Right lobe of liver (tissue), 6 donors: ENCODE results near the gene ABCG5. TPM values are rescaled to one million over a fixed set of nuclear protein-coding genes. Genes with fewer than 3 reads are reported as not detected.
A peak's percentile ranks its signal among the peaks of the same experiment; 100 is the strongest.

Experiments used
- ATAC-seq, 4 donors: fragments of 200-7000 bp; cut with Tn5 transposase; one replicate each; pipeline ENCODE4 v1.9.1; 2020; ENCODE audit warnings: mild to moderate bottlenecking in 4 of 4, moderate library complexity in 4 of 4
- DNase-seq, 3 donors: peaks; one replicate each; pipeline ENCODE4 v3.0.0-alpha.2; 2020
- H3K27ac ChIP-seq, 3 donors: fragments of 200-600 bp; one replicate each; pipeline ENCODE4 v1.8.0; 2022
- H3K27me3 ChIP-seq, 2 donors: fragments of 200-600 bp; one replicate each; pipeline ENCODE4 v1.8.0; 2022
- H3K36me3 ChIP-seq, 4 donors: fragments of 200-600 bp; sonication (generic) in 1 of 4; one replicate each; pipeline versions ENCODE4 v1.5.1 to v1.8.0; 2017 to 2022; ENCODE audit warnings: control low read depth in 1 of 4
- H3K4me1 ChIP-seq, 4 donors: fragments of 200-600 bp; sonication (generic) in 1 of 4; one replicate each; pipeline versions ENCODE4 v1.5.1 to v1.8.0; 2017 to 2022; ENCODE audit warnings: control low read depth in 1 of 4
- H3K4me3 ChIP-seq, 3 donors: fragments of 200-600 bp; one replicate each; pipeline ENCODE4 v1.8.0; 2022
- H3K9me3 ChIP-seq, 4 donors: fragments of 200-600 bp; sonication (generic) in 1 of 4; one replicate each; pipeline versions ENCODE4 v1.5.1 to v1.8.0; 2017 to 2022; ENCODE audit warnings: control low read depth in 1 of 4
- POLR2A ChIP-seq: fragments of 450-650 bp; IDR thresholded peaks from one replicate; pipeline ENCODE4 v1.6.1; 2017; ENCODE audit warnings: antibody characterized with exemption, mild to moderate bottlenecking
- WGBS: methylation state at CpG from one replicate; pipeline ENCODE4 v1.1.6; 2018; ENCODE audit warnings: low coverage, low lambda C conversion rate; ENCODE audit not compliant: insufficient coverage; ENCODE audit errors: missing lambda C conversion rate; 5-methylcytosine and 5-hydroxymethylcytosine counted together
- intact Hi-C, 2 donors: fragments of 100-400 bp; cut with DNase I; formaldehyde crosslinking; loops; one replicate each; pipeline versions ENCODE4 v1.11.2 to v1.14.1; 2022
- total RNA-seq, 6 experiments: library from RNA; depleted of rRNA in 2 of 6; stranded (reverse); fragments of >200 nt in 2 of 6; fragmentation: NEBNext Ultra II Directional in 3 of 6; extraction: Animal tissue kit (Norgen Biotek cat#: 25700) in 3 of 6; gene quantifications; one replicate each; pipeline versions ENCODE4 v1.1.0 to v1.2.4, GENCODE V29; 2016 to 2023
- TF ChIP-seq, protein P1 (sequence below), 4 donors: fragments of 200-600 bp in 3 of 4; fragments of 450-650 bp in 1 of 4; IDR thresholded peaks; one replicate each; pipeline versions ENCODE4 v1.5.1 to v1.8.0; 2016 to 2022; ENCODE audit warnings: antibody characterized with exemption in 4 of 4, mild to moderate bottlenecking in 2 of 4
- donor health status: DM: no; HTN: yes; CAD: no.
- donor health status: DM: no; HTN: no; CAD: no.
- donor health status: DM: no; HTN: no; CAD: no.
- donor health status: DM: no; HTN: yes; CAD: no.
- donor health status: DM: no; HTN: yes; CAD: no.

Gene ABCG5
- total RNA-seq, 6 experiments from 2014 or later = 15.3 to 63.5 (median 35.4) TPM

- ATAC-seq (peak in 1 of 4 donors; percentile 4), DNase-seq (peak in 1 of 3 donors; percentile 42)
- intact Hi-C loops = no loop called here
- peaks cover 0 to 13% (median 0%) of the 10 kb centered on the region in 4 donors for H3K36me3 ChIP-seq
- H3K9me3 ChIP-seq = no peaks in the 10 kb centered on the region
- peaks cover 0 to 47% (median 8%) of the 10 kb centered on the region in 4 donors for H3K4me1 ChIP-seq
- peak overlapping the region; percentile 82 to 95 (median 92) for H3K27ac ChIP-seq
- no peaks in the 10 kb centered on the region for H3K27me3 ChIP-seq
- H3K4me3 ChIP-seq = peak overlapping the region; percentile 55 to 94 (median 91)
- 20% methylated on average over 5 of the region's 5 CpGs for WGBS
- TF ChIP-seq, protein P1, sequence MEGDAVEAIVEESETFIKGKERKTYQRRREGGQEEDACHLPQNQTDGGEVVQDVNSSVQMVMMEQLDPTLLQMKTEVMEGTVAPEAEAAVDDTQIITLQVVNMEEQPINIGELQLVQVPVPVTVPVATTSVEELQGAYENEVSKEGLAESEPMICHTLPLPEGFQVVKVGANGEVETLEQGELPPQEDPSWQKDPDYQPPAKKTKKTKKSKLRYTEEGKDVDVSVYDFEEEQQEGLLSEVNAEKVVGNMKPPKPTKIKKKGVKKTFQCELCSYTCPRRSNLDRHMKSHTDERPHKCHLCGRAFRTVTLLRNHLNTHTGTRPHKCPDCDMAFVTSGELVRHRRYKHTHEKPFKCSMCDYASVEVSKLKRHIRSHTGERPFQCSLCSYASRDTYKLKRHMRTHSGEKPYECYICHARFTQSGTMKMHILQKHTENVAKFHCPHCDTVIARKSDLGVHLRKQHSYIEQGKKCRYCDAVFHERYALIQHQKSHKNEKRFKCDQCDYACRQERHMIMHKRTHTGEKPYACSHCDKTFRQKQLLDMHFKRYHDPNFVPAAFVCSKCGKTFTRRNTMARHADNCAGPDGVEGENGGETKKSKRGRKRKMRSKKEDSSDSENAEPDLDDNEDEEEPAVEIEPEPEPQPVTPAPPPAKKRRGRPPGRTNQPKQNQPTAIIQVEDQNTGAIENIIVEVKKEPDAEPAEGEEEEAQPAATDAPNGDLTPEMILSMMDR (IDR thresholded peaks at IDR 0.05) = no peak
- TF ChIP-seq POLR2A = no peak
These were observed 2.3 kb upstream of the ABCG5 start for GRCh38 chr2:43840965-43841364.

DNA sequence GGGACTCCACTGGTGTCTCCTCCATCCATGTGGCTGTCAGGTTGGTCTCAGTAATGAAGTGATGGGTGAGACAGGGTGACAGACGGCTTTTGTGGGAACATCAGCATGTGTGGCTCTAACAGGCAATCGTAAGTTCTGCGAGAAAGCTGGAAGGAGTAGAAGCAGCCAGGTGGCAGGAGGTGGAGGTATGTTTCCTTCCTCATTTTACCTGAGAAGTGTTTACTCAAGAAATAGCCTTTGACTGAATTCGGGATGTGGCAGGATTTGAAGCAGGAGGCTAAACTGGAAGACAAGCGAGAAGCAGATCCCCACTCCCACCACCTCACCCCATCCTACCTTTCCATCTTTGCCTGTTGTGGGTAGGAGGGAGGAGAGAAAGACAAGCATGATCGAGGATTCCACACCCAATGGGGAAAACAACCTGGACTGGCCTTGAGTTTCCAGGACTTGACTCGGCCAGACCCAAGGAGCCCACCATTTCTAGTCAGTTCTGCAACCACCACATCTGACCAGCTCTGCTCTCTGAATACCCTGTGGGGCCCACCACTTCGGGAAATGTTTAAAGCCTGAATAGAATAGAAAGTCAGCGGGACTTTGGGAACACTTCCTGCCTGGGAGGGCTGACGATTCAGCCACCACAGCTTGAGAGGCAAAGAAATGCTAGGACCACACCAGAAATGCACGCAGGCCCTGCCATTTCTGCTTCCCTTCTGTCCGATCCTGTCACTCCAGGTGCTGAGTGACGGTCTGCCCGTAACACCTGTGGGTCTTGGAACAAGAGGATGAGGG is 1.3 kb upstream of the ABCG5 start:
- Histone ChIP-seq H3K4me1 (peaks cover 0 to 41% (median 7%) of the 10 kb centered on the region in 4 donors), H3K9me3 (no peaks in the 10 kb centered on the region), H3K27ac (peak overlapping the region; percentile 82 to 95 (median 92)), H3K4me3 (peak overlapping the region; percentile 55 to 94 (median 91)), H3K36me3 (peaks cover 0 to 4% (median 0%) of the 10 kb centered on the region in 4 donors), H3K27me3 (no peaks in the 10 kb centered on the region)
- TF ChIP-seq POLR2A = no peak
- TF ChIP-seq, protein P1 (IDR thresholded peaks at IDR 0.05) = no peak
- intact Hi-C loops = no loop called here
- ATAC-seq = no peak
- 27% methylated on average over 14 of the region's 14 CpGs for WGBS
- DNase-seq = no peak

GRCh38 chr2:43837831-43838559 is 644 bp downstream of the ABCG5 start:
- intact Hi-C loops = no loop called here
- Histone ChIP-seq H3K27ac (peak overlapping the region; percentile 82 to 95 (median 92)), H3K9me3 (no peaks in the 10 kb centered on the region), H3K4me1 (peaks cover 0 to 24% (median 6%) of the 10 kb centered on the region in 4 donors), H3K27me3 (no peaks in the 10 kb centered on the region), H3K36me3 (peaks cover 0 to 4% (median 0%) of the 10 kb centered on the region in 4 donors), H3K4me3 (peak overlapping the region; percentile 55 to 94 (median 91))
- ATAC-seq (peak; percentile 55 to 79 (median 66)), DNase-seq (peak; percentile 62 to 80 (median 77))
- TF ChIP-seq POLR2A = no peak
- TF ChIP-seq, protein P1 (IDR thresholded peaks at IDR 0.05) = peak in 1 of 4 donors; percentile 7
- WGBS = 37% methylated on average over 3 of the region's 21 CpGs

- no peaks in the 10 kb centered on the region for H3K9me3 ChIP-seq
- WGBS = 28% methylated on average over 3 of the region's 4 CpGs
- peak overlapping the region in 1 of 3 donors; percentile 95 for H3K27ac ChIP-seq
- intact Hi-C loops = no loop called here
- H3K4me1 ChIP-seq = peaks cover 0 to 18% (median 6%) of the 10 kb centered on the region in 4 donors
- H3K36me3 ChIP-seq = peaks cover 0 to 4% (median 0%) of the 10 kb centered on the region in 4 donors
- TF ChIP-seq, protein P1 (IDR thresholded peaks at IDR 0.05) = no peak
- TF ChIP-seq POLR2A = no peak
- DNase-seq (no peak), ATAC-seq (no peak)
- no peaks in the 10 kb centered on the region for H3K27me3 ChIP-seq
- peak overlapping the region; percentile 55 to 94 (median 91) for H3K4me3 ChIP-seq
These were observed 1.6 kb downstream of the ABCG5 start for GRCh38 chr2:43837033-43837432.
